Activated gamma-delta T cell treated with Interleukin-2 at 50 U/mL for 16 hours (primary cell): ENCODE data around the gene LSR.

Experiments
- DNase-seq: peaks from one replicate; pipeline ENCODE4 v3.0.0-alpha.2; 2020

Gene LSR, protein sequence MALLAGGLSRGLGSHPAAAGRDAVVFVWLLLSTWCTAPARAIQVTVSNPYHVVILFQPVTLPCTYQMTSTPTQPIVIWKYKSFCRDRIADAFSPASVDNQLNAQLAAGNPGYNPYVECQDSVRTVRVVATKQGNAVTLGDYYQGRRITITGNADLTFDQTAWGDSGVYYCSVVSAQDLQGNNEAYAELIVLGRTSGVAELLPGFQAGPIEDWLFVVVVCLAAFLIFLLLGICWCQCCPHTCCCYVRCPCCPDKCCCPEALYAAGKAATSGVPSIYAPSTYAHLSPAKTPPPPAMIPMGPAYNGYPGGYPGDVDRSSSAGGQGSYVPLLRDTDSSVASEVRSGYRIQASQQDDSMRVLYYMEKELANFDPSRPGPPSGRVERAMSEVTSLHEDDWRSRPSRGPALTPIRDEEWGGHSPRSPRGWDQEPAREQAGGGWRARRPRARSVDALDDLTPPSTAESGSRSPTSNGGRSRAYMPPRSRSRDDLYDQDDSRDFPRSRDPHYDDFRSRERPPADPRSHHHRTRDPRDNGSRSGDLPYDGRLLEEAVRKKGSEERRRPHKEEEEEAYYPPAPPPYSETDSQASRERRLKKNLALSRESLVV

GRCh38 chr19:35248310-35249145, at the start of gene LSR:
TSS of gene LSR (plus strand) at chr19:35249002. CDS start at chr19:35249023, 21 bp downstream.
- DNase-seq = peak; percentile 84

DNA sequence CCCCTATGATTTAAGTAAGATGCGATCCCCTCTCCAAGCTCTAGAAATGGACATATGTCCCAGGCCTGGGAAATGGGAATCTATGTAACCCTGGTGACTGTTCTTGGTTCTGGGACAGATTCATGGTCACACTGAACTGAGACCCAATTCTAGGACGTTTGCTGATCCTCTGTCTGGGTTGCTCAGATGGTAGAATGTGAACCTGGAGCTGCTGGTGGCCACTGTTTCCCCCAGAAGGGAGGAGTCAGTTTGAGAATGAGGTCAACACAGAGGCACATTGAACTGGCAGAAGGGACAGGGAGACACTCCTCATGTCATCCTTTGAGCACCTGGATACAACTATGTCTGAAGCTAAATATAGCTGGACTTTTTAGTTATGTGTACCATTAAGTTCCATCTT, 49.3 kb upstream of the LSR start:
- DNase-seq = no peak

DNA sequence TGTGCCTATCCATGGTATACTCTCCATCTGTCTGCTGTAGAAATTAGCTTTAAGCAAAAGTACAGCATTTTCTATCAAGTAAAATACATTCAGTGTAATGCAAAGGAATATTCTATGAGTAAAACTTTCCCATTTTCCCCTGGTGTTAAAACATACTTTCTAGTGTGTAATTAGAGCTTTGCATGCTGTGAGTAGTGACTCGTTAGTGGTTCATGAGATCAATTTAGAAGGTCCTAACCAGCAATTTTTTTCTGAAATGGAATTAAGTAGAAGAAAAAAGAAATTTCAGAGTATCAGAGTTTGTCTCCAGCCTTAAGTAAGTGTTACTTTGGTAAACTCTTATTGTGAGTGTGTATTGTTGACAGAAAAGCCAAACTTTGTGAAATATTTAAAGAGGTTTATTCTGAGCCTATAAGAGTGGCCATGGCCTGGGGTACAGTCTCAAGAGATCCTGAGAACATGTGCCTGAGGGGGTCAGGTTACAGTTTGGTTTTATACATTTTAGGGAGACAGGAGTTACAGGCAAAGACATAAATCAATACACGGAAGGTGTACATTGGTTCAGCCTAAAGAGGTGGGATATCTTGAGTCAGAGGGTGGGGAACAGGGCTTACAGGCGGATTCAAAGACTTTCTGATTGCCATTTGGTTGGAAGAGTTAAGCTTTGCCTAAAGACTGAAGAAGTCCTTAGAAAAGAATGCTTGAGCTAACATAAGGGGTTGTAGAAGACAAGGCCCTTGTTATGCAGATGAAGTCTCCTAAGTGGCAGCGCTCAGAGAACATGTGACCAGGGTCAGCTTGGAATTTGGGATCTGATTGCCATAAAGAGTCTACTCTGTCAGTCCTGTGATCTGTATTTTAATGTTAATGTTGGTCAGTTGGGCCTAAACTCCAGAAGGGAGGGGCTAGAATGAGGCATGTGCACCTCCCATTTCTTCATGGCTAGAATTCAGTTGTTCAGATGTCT, 45.8 kb upstream of the LSR start:
- no peak for DNase-seq

DNA sequence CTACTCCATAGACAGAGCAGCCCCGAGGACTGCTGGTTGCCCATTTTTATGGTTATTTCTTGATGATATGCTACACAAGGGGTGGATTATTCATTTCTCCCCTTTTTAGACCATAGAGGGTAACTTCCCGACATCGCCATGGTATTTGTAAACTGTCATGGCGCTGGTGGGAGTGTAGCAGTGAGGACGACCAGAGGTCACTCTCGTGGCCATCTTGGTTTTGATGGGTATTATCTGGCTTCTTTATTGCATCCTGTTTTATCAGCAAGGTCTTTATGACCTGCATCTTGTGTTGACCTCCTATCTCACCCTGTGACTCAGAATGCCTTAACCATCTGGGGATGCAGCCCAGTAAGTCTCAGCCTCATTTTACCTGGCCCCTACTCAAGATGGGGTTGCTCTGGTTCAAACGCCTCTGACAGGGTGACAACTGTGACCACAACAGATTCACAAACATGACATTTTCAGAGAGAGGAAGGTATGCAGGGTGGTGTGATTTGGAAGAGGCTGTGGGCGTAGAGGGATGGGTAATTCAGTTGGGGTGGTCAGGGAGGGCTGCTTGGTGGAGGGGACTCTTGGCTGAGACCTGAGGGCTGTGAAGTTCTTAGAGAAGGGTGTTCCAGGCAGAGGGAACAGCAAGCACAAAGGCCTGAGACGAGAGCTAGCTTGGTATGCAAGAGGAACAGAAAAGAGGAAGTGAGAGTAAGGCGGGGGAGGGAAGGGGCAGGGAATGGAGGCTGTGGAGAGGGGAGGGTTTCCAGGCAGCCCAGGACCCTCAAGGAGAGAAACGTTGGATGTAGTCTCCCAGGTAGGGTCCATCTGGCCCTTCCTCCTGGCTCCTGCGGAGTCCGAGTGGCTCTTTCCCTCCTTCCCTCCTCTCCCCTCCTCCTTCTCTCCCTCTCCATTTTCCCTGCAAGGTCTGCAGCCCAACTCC, 43.7 kb upstream of the LSR start:
- no peak for DNase-seq

DNA sequence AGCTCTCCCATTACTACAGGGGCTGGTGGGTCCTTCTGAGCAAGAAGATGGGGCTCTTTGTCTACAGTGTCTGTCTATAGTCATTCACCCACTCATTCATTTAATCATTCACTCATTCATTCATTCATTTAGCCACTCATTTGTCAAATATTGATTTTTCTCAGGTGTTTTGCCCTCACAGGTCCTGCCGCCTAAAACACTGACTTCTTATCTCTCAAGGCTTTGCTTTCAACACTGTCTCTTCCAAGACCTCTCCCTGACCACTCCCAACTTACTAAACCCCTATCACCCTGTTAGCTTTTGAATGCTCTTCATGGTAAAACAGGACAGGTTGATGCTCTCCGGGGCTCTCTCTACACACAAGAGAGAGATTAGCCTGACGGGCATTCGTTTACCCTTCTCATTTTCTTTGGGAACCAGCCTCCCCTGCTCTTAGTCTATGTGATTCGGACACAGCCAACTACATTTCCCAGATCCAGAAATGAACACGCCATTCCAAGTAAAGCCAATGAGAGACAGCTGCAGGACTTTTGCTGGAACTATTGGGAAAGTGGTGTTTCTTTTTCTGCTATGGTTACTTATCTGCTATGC, 43.0 kb upstream of the LSR start:
- no peak for DNase-seq

GRCh38 chr19:35206379-35206778, 42.4 kb upstream of the LSR start:
- peak; percentile 51 for DNase-seq

DNA sequence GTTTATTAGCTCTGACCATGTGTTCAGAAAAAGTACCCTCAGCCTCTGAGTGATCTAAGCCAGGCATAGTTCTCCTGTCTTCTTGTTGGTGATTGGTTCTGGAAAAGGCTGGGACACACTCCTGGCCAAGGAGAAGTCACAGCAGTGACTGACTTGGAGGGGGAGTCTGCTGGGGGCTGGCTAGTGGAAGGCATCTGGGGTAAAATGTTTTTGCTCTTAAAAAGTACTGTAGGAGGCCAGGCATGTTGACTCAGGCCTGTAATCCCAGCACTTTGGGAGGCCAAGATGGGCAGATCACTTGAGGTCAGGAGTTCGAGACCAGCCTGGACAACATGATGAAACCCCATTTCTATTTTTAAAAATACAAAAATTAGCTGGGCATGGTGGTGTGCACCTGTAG, 41.9 kb upstream of the LSR start:
- no peak for DNase-seq

- DNase-seq = peak; percentile 12
Measured at GRCh38 chr19:35207391-35207871, 41.4 kb upstream of the LSR start.

DNA sequence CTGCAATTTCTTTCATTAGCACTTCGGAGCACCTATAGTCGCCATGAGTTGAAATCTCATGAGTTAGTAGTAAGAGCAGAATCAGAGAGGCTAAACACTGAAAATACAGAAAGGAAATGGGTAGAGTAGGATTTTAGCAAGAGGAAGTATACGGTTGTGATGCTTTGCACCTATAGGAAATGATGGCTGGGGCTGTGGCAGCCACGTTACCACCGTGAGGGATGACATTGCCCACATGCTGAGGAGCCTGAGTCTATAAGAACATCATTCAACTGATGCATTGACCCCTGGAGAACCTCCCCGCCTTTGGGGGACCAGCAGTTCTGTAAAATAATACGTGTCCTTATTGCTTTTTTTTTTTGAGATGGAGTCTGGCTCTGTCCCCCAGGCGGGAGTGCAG, 40.7 kb upstream of the LSR start:
- no peak for DNase-seq

DNA sequence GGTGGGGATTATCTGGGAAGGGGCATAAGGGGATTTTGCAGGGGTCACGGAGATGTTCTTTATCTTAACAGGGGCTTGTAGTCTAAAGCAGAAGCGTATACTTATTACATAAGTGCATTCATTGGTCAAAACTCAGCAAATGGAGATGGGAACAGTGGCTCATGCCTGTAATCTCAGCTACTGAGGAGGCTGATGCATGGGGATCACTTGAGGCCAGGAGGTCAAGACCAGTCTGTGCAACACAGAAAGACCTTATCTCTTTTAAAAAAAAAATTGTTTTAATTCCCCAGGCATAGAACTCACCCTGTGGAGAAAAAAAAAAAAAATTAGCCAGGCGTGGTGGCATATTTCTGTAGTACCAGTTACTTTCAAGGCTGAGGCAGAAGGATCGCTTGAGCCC, 39.2 kb upstream of the LSR start:
- DNase-seq = no peak

DNA sequence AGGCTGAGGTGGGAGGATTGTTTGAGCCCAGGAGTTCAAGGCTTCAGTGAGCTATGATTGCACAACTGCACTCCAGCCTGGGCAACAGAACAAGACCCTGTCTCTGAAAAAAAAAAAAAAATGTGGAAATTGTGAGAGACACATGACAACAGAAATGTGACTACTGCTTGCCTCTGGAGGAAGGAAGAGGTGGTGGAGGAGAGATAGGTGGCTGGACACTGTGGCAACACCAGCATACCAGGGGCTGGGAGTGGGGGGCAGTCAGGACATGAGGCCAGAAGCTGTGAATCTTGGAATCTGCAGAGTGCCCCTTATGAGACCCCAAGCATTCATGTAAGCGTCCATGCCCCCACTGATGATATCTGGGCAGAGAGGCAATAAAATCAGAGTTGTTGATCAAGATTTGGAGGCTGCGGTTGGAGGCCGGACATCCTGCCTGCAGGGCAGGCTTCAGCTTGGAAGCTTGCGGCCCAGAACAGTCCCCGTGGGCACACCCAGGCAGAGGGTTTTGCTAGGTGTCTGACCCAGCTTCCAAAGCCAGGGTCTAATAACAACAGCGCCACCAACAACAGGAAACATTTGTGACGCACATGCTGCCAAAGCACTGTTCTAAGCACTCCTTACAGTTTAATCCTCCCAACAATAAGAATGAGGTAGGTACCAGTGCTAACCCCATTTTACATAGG, 37.1 kb upstream of the LSR start:
- peak; percentile 83 for DNase-seq

DNA sequence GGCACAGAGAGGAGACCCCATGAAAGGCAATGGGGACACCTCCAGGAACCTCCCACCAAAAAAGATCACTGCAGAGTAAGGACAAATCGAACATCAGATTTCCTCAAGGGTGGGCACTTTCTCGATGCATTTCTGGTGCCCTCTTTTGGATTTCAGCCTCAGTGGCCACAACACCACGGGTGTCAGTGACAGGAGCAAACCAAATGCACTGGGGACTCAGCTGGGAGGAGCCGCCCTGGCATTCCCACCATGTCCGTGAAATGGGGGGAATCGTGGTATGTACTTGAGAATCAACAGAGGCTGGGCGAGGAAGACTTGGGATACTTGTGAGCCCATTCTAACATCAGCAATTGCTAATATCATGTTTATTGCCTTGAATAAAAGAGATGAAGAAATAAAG, 36.6 kb upstream of the LSR start:
- peak; percentile 8 for DNase-seq

DNA sequence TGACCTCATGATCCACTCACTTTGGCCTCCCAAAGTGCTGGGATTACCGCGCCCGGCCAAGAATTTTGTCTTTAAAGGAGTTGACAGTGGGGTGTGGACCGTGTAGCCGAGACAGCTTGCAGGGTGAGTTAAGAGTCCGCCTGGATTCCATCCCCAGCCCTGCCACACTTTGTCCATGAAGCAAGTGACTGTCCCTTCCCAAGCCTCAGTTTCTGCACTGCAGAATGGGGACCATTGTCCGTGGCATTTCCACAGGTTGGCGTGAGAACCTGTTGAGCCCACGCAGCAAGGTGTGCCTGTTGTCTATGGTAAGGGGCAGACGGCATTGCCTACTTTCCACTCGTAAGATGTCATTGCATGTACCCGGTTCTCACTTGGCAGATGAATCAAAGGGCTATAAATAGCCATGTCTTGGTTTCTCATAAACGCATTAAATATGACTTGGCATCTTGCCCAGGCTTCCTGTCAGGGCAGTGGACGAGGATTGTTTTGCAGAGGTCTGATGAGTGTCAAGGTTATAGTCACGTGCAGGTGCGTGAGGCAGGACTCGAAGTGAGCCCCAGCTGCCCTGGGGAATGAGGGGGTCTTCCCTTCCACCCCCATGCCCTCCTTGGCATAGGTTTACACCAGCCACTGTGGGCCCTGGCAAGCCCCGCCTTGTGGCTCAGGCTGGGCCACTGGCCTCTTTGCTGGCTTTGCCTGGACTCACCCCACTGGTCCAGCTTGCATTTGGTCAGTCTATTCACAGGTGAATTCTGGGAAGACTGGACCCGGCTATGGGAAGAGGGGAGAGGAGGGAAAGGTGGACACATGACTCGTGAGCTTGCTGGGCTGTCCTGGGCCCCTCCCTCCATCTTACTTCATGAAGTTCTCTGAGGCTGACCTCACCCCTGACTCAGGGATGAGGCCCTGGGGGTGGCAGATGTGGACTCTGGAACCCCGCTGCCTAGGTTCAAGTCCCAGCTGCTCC, 34.9 kb upstream of the LSR start:
- peak; percentile 79 for DNase-seq

DNA sequence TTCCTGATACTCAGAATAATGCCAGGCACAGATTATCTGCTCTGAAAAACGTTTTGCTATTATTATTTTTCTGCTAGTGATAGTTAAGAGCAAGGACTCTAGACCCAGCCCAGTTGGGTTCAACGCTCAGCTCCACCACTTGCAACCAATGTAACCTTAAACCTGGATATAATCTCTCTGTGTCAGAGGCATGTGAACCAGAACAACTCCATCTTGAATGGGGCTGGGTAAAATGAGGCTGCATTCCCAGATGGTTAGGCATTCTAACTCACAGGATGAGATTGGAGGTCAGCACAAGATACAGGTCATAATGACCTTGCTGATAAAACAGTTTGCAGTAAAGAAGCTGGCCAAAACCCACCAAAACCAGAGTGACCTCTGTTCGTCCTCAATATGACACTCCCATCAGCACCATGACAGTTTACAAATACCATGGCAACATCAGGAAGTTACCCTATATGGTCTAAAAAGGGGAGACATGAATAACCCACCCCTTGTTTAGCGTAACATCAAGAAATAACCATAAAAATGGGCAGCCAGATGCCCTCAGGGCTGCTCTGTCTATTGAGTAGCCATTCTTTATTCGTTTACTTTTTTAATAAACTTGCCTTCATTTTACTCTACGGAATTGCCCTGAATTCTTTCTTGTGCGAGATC, 33.9 kb upstream of the LSR start:
- no peak for DNase-seq

DNA sequence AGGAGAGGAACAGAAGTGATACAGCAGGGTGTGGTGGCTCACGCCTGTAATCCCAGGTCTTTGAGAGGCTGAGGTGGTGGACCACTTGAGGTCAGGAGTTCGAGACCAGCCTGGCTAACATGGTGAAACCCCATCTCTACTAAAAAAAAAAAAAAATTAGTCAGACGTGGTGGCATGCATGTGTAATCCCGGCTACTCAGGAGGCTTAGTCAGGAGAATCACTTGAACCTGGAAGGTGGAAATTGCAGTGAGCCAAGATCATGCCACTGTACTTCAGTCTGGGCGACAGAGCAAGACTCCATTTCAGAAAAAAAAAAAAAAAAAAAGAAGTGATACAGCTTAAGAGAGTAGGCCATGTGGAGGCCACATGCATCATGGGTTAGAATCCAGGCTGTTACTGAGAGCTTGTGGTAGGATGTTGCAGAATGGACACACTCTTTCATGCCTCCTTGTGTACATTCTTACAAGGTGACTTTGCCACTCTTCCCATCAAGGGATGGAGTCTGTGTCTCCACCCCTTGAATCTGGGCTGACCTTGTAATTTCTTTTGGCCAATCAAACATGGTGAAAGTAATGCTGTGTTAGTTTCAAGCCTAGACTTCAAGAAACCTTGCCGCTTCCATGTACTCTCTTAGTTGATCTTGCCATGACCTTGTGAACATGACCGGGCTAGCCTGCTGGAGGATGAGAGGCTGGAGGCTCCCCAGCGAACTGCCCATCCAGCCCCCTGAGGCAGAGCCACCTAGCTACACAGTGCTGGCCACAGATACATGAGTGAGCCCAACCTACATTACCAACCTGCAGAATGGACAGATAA, 32.6 kb upstream of the LSR start:
- no peak for DNase-seq

GRCh38 chr19:35216833-35217648, 31.8 kb upstream of the LSR start:
- DNase-seq = peak; percentile 37

- DNase-seq = no peak
Measured at GRCh38 chr19:35217649-35217990, 31.2 kb upstream of the LSR start.
